ENCODE results near the gene ATG4B.

- TF ChIP-seq MYC (IDR thresholded peaks at IDR 0.05; ENCODE audit: low read depth, low read length), result no peak
- no peak for TF ChIP-seq POLR2A (IDR thresholded peaks at IDR 0.05; ENCODE audit: low read depth, low read length)
- TF ChIP-seq, protein P1, sequence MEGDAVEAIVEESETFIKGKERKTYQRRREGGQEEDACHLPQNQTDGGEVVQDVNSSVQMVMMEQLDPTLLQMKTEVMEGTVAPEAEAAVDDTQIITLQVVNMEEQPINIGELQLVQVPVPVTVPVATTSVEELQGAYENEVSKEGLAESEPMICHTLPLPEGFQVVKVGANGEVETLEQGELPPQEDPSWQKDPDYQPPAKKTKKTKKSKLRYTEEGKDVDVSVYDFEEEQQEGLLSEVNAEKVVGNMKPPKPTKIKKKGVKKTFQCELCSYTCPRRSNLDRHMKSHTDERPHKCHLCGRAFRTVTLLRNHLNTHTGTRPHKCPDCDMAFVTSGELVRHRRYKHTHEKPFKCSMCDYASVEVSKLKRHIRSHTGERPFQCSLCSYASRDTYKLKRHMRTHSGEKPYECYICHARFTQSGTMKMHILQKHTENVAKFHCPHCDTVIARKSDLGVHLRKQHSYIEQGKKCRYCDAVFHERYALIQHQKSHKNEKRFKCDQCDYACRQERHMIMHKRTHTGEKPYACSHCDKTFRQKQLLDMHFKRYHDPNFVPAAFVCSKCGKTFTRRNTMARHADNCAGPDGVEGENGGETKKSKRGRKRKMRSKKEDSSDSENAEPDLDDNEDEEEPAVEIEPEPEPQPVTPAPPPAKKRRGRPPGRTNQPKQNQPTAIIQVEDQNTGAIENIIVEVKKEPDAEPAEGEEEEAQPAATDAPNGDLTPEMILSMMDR (IDR thresholded peaks at IDR 0.05; ENCODE audit: extremely low read depth in 1 of 2, insufficient read depth in 1 of 2, low read depth in 1 of 2, low read length in 2 of 2), result no peak
- TF ChIP-seq POLR2AphosphoS5 (IDR thresholded peaks at IDR 0.05; ENCODE audit: insufficient read depth, low read depth, low read length), result no peak
Measured at GRCh38 chr2:241654551-241654950, 17.1 kb downstream of the ATG4B start.
